K562 (cell line): ENCODE measurements around the gene FMN1. TPM values are rescaled to one million over a fixed set of nuclear protein-coding genes. Genes with fewer than 3 reads are reported as not detected.

Experiments
- ATAC-seq: fragments of 200-7000 bp; cut with Tn5 transposase; 3 replicates; pipeline ENCODE4 v1.9.1; 2020; ENCODE audit warnings: moderate library complexity
- BruUV-seq: library from RNA; stranded (reverse); fragments of 400-500 nt; replicated peaks from 2 replicates; lab custom pipeline; 2021; lab: Mats Ljungman, UMichigan
- CTCF ChIA-PET: fragments of 300-600 bp; formaldehyde crosslinking; extraction: SDS; loops from one replicate; lab custom pipeline; 2021; ENCODE audit warnings: low intra/inter-chr PET ratio; lab: Yijun Ruan, JAX
- POLR2A ChIA-PET: fragments of 300-600, 350-650 bp; sonication (Branson Sonifier 250); formaldehyde crosslinking; extraction: SDS; loops from one replicate; lab custom pipeline; 2021; ENCODE audit warnings: antibody characterized with exemption, inconsistent platforms; lab: Yijun Ruan, JAX
- DNase-seq, 4 experiments: peaks; one replicate each; pipeline versions ENCODE4 v3.0.0 to v3.0.0-alpha.2; 2011 to 2018; ENCODE audit warnings: low spot score in 3 of 4, mixed read lengths in 3 of 4; ENCODE audit errors: extremely low read depth in 1 of 4
- FAIRE-seq: peaks from 2 replicates; lab custom pipeline; 2011; peaks lifted over from hg19 to GRCh38; lab: Jason Lieb, UNC
- H2AFZ ChIP-seq: 2 replicates; pipeline ENCODE4 v1.6.0; 2011; ENCODE audit warnings: low read depth, low read length, control low read depth, inconsistent platforms
- H3K27ac ChIP-seq: fragments of 200-600 bp; 3 replicates; pipeline ENCODE4 v1.8.0; 2011; ENCODE audit warnings: low read depth, mild to moderate bottlenecking, control low read depth, inconsistent platforms, low read length, moderate library complexity, mixed read lengths; ENCODE audit errors: extremely low read depth
- H3K27me3 ChIP-seq, 2 experiments: fragments of 300-600 bp in 1 of 2; 2 replicates in 1 of 2; 3 replicates in 1 of 2; pipeline versions ENCODE4 v1.6.0 to v1.8.0; 2011; ENCODE audit warnings: inconsistent platforms in 2 of 2, low read length in 2 of 2, mild to moderate bottlenecking in 1 of 2, mixed read lengths in 1 of 2, moderate library complexity in 1 of 2; ENCODE audit not compliant: control insufficient read depth in 2 of 2, insufficient read depth in 2 of 2
- H3K36me3 ChIP-seq: fragments of 300-600 bp; 3 replicates; pipeline ENCODE4 v1.8.0; 2011; ENCODE audit warnings: mild to moderate bottlenecking, low read length, inconsistent platforms; ENCODE audit not compliant: control insufficient read depth, insufficient read depth
- H3K4me1 ChIP-seq, 2 experiments: fragments of 200-600 bp in 1 of 2; replicated peaks in 1 of 2; 2 replicates in 1 of 2; 3 replicates in 1 of 2; pipeline versions ENCODE4 v1.5.1 to v1.8.0; 2011; ENCODE audit warnings: inconsistent platforms in 2 of 2, low read length in 2 of 2, mild to moderate bottlenecking in 1 of 2, mixed read lengths in 1 of 2, moderate library complexity in 1 of 2; ENCODE audit not compliant: control insufficient read depth in 2 of 2, insufficient read depth in 2 of 2
- H3K4me2 ChIP-seq: 2 replicates; pipeline ENCODE4 v1.6.1; 2011; ENCODE audit warnings: low read length, control low read depth, inconsistent platforms, mixed read lengths; ENCODE audit not compliant: insufficient read depth
- H3K4me3 ChIP-seq: fragments of 200-600 bp; sonication (generic), shearing (Covaris generic); 2 replicates; pipeline ENCODE4 v1.5.1; 2016; ENCODE audit warnings: control low read depth, inconsistent platforms
- H3K79me2 ChIP-seq: fragments of 200-600 bp; 3 replicates; pipeline ENCODE4 v1.8.0; 2011; ENCODE audit warnings: low read length, inconsistent platforms; ENCODE audit not compliant: control insufficient read depth, insufficient read depth
- H3K9ac ChIP-seq, 2 experiments: 2 replicates each; pipeline versions ENCODE4 v1.6.0 to v1.6.1; 2011; ENCODE audit warnings: low read depth in 2 of 2, low read length in 2 of 2, control low read depth in 1 of 2, inconsistent platforms in 1 of 2, mild to moderate bottlenecking in 1 of 2, mixed read lengths in 1 of 2; ENCODE audit not compliant: insufficient read depth in 1 of 2
- H3K9me1 ChIP-seq: one replicate; pipeline ENCODE4 v1.6.0; 2011; ENCODE audit warnings: inconsistent platforms, mild to moderate bottlenecking, low read length, moderate library complexity; ENCODE audit not compliant: control insufficient read depth, insufficient read depth
- H3K9me3 ChIP-seq: replicated peaks from 2 replicates; pipeline ENCODE4 v1.5.1; 2011; ENCODE audit warnings: low read depth, low read length, inconsistent platforms; ENCODE audit not compliant: control insufficient read depth, insufficient read depth
- H4K20me1 ChIP-seq: replicated peaks from 2 replicates; pipeline ENCODE4 v1.6.1; 2011; ENCODE audit warnings: low read length, inconsistent platforms, mixed read lengths; ENCODE audit not compliant: control insufficient read depth, insufficient read depth
- CSDE1 ChIP-seq, 2 experiments: fragments of 450-650 bp; IDR thresholded peaks; 2 replicates each; pipeline ENCODE4 v1.6.1; 2016; ENCODE audit warnings: mild to moderate bottlenecking in 1 of 2
- FOXJ3 ChIP-seq: sonication (generic); formaldehyde crosslinking; IDR thresholded peaks from 2 replicates; pipeline ENCODE4 v1.4.0; 2020; ENCODE audit warnings: mild to moderate bottlenecking, missing genetic modification reagents
- LARP7 ChIP-seq: fragments of 450-650 bp; IDR thresholded peaks from 2 replicates; pipeline ENCODE4 v1.6.1; 2016
- MEIS2 ChIP-seq: fragments of 450-650 bp; IDR thresholded peaks from 2 replicates; pipeline ENCODE4 v1.6.1; 2014; ENCODE audit warnings: mild to moderate bottlenecking; ENCODE audit not compliant: partially characterized antibody
- NRF1 ChIP-seq, 2 experiments: fragments of 450-650 bp; IDR thresholded peaks in 1 of 2; conservative IDR thresholded peaks in 1 of 2; 2 replicates each; pipeline ENCODE4 v1.6.1; 2014; ENCODE audit warnings: mild to moderate bottlenecking in 2 of 2
- SMAD1 ChIP-seq: fragments of 150-350 bp; IDR thresholded peaks from 2 replicates; pipeline ENCODE4 v1.6.1; 2014; ENCODE audit warnings: low read length, low read depth; ENCODE audit not compliant: partially characterized antibody
- SNRNP70 ChIP-seq: fragments of 200-400 bp; formaldehyde crosslinking; optimal IDR thresholded peaks from 2 replicates; pipeline ENCODE3; 2017; ENCODE audit warnings: low read depth, low read length
- STAT5A ChIP-seq: IDR thresholded peaks from 2 replicates; pipeline ENCODE4 v1.6.1; 2012; ENCODE audit warnings: low read length, inconsistent platforms, borderline replicate concordance
- TBP ChIP-seq: optimal IDR thresholded peaks from 2 replicates; pipeline ENCODE3; 2011; ENCODE audit warnings: low read depth, low read length, improper control_type of control experiment
- TCFL5 ChIP-seq: fragments of 250-450 bp; sonication (Bioruptor Pico); conservative IDR thresholded peaks from 2 replicates; pipeline ENCODE4 v1.6.1; 2021; ENCODE audit warnings: mild to moderate bottlenecking, moderate library complexity, matching md5 sums
- ZNF165 ChIP-seq: fragments of 250-450 bp; sonication (Bioruptor Pico); IDR thresholded peaks from 2 replicates; pipeline ENCODE4 v1.4.0; 2020; ENCODE audit warnings: borderline replicate concordance
- WGBS: fragments of 100-300 bp; shearing (Covaris generic); methylation state at CpG from one replicate; pipeline ENCODE4 v1.1.6; 2016; ENCODE audit warnings: low coverage, mixed read lengths; ENCODE audit not compliant: insufficient coverage; ENCODE audit errors: missing lambda C conversion rate; 5-methylcytosine and 5-hydroxymethylcytosine counted together
- in situ Hi-C: fragments of 300-500 bp; cut with MboI; formaldehyde crosslinking; loops from 4 replicates; pipeline ENCODE4 v1.15.0; 2018; ENCODE audit warnings: inconsistent platforms, mixed read lengths
- intact Hi-C: fragments of 100-400 bp; cut with micrococcal nuclease; formaldehyde crosslinking; loops from 2 replicates; pipeline ENCODE4 v1.14.2; 2022
- polyA plus RNA-seq, 8 experiments: library from polyadenylated mRNA; depleted of rRNA in 4 of 8; stranded (reverse) in 5 of 8; unstranded in 3 of 8; fragments of >200 nt; fragmentation: Nextera tagmentation in 2 of 8; fragmentation: Illumina TruSeq in 1 of 8; extraction: Ambion mirVana in 2 of 8; extraction: Trizol in 1 of 8; gene quantifications; 2 replicates each; pipeline versions ENCODE4 v1.2.1 to v1.2.3, GENCODE V29; 2011 to 2014; ENCODE audit warnings: inconsistent platforms in 1 of 8, missing spikeins in 1 of 8
- total RNA-seq, 7 experiments: library from RNA; depleted of rRNA in 6 of 7; stranded (reverse); fragments of >200 nt in 6 of 7; fragmentation: Illumina TruSeq in 2 of 7; extraction: Trizol in 2 of 7; gene quantifications; 2 replicates each; pipeline versions ENCODE4 v1.2.1 to v1.2.3, GENCODE V29; 2011 to 2021; ENCODE audit warnings: low replicate concordance in 1 of 7
- TF ChIP-seq, protein P1 (sequence below): fragments of 450-650 bp; formaldehyde crosslinking; IDR thresholded peaks from 2 replicates; pipeline ENCODE4 v1.4.0; 2020; ENCODE audit warnings: mild to moderate bottlenecking, mixed read lengths
- TF ChIP-seq, protein P2 (sequence below): fragments of 250-450 bp; sonication (Bioruptor Pico); IDR thresholded peaks from 2 replicates; pipeline ENCODE4 v1.8.0; 2022; ENCODE audit warnings: inconsistent platforms, mild to moderate bottlenecking, moderate library complexity, borderline replicate concordance

FMN1 gene
- total and polyA plus RNA-seq, 9 of the 15 experiments (the other 6 are each of a cell fraction or from before 2014, with no cell fraction given): 0.03 to 0.07 (median 0.04) TPM; not detected in 6

DNA sequence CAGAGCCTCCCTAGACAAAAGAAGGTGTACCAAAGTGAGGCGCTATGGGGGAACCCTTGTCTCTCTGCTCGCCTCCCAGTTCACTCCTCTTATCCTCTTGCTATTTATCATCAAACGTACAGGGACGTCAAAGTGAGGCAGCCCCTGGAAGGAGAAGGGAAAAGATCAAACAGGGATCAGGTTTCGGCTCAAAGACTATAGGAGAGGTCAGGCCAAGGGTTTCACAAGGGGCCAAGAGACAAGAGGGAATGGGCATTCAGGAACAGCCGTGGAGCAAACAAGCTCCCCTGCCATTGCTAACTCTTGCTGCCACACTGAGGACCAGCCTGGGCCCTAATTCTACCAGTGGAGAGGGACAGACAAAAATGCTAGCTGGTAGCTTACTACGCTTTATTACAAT is 308.1 kb downstream of the FMN1 start:
- H2AFZ ChIP-seq: no peak overlapping the region
- H3K4me3 ChIP-seq: no peak overlapping the region
- no peaks in the 10 kb centered on the region for H3K9me3 ChIP-seq
- FAIRE-seq (no peak), DNase-seq (no peak), ATAC-seq (no peak)
- no TSS peak for BruUV-seq
- ChIA-PET CTCF (no interaction called here), POLR2A (interaction anchor here (1.1 kb wide), 1 partner anchor 17 kb away, joined by 4 read pairs; no protein-coding TSS in a partner anchor)
- no peak overlapping the region for H3K27ac ChIP-seq
- peaks cover 0 to 2% of the 10 kb centered on the region in 2 experiments; a peak in 1 of 5 replicates for H3K4me1 ChIP-seq
- intact Hi-C loops: no loop called here
- H3K4me2 ChIP-seq: no peak overlapping the region
- H3K79me2 ChIP-seq: no peaks in the 10 kb centered on the region
- H4K20me1 ChIP-seq: no peaks in the 10 kb centered on the region
- H3K9ac ChIP-seq: no peak overlapping the region
- in situ Hi-C loops: no loop called here
- TF ChIP-seq, protein P1, sequence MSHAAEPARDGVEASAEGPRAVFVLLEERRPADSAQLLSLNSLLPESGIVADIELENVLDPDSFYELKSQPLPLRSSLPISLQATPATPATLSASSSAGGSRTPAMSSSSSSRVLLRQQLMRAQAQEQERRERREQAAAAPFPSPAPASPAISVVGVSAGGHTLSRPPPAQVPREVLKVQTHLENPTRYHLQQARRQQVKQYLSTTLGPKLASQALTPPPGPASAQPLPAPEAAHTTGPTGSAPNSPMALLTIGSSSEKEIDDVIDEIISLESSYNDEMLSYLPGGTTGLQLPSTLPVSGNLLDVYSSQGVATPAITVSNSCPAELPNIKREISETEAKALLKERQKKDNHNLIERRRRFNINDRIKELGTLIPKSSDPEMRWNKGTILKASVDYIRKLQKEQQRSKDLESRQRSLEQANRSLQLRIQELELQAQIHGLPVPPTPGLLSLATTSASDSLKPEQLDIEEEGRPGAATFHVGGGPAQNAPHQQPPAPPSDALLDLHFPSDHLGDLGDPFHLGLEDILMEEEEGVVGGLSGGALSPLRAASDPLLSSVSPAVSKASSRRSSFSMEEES (CRISPR knock-in tag): no peak
- TF ChIP-seq ZNF165 (CRISPR knock-in tag): no peak
- no peaks in the 10 kb centered on the region; a peak in 1 of 5 replicates for H3K27me3 ChIP-seq
- 2% methylated on average over 7 of the region's 7 CpGs for WGBS
- no peaks in the 10 kb centered on the region for H3K9me1 ChIP-seq
- no peaks in the 10 kb centered on the region for H3K36me3 ChIP-seq

DNA sequence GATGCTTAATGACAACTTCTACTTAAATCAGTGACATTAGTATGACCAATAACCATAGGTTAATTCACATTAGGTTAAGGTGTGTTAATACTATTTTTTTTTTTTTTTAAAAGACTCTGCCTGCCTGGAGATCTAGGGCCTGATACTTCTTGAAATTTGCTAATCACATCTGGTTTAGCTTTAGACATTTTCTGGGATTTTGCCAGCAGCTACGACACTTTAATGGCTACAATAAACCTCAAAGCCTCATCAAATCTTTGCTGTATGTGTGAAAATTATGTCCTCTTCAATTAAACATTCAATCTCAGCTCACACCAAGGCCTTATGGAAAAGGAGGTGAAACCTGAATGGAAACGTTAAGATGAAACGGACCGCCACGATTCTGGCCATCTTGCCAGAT is 308.8 kb downstream of the FMN1 start:
- Histone ChIP-seq H2AFZ (no peak overlapping the region), H3K4me3 (no peak overlapping the region), H3K9me3 (no peaks in the 10 kb centered on the region), H3K36me3 (no peaks in the 10 kb centered on the region), H3K79me2 (no peaks in the 10 kb centered on the region), H3K4me2 (no peak overlapping the region), H3K27me3 (no peaks in the 10 kb centered on the region; a peak in 1 of 5 replicates), H3K27ac (no peak overlapping the region), H3K9ac (no peak overlapping the region), H3K9me1 (no peaks in the 10 kb centered on the region), H4K20me1 (no peaks in the 10 kb centered on the region), H3K4me1 (peaks cover 0 to 2% of the 10 kb centered on the region in 2 experiments; a peak in 1 of 5 replicates)
- ChIA-PET CTCF (no interaction called here), POLR2A (no interaction called here)
- 12% methylated on average over 5 of the region's 5 CpGs for WGBS
- no peak for DNase-seq
- ATAC-seq: no peak
- in situ Hi-C loops (no loop called here), intact Hi-C loops (no loop called here)
- FAIRE-seq: no peak
- BruUV-seq: no TSS peak
- TF ChIP-seq FOXJ3 (CRISPR knock-in tag): no peak
- TF ChIP-seq, protein P2, sequence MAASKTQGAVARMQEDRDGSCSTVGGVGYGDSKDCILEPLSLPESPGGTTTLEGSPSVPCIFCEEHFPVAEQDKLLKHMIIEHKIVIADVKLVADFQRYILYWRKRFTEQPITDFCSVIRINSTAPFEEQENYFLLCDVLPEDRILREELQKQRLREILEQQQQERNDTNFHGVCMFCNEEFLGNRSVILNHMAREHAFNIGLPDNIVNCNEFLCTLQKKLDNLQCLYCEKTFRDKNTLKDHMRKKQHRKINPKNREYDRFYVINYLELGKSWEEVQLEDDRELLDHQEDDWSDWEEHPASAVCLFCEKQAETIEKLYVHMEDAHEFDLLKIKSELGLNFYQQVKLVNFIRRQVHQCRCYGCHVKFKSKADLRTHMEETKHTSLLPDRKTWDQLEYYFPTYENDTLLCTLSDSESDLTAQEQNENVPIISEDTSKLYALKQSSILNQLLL: no peak
- no peak for TF ChIP-seq SNRNP70
- TF ChIP-seq TCFL5: no peak
- no peak for TF ChIP-seq SMAD1
- TF ChIP-seq TBP: no peak
- TF ChIP-seq STAT5A: no peak
- TF ChIP-seq MEIS2: no peak
- TF ChIP-seq LARP7: no peak
- no peak for TF ChIP-seq CSDE1 (IDR thresholded peaks at IDR 0.05)
- no peak for TF ChIP-seq NRF1 (conservative IDR thresholded peaks at IDR 0.05 in 1 of 2, IDR thresholded peaks at IDR 0.05 in 1 of 2)
